ENCODE data around the gene GRID1. TPM values are rescaled to one million over a fixed set of nuclear protein-coding genes. Genes with fewer than 3 reads are reported as not detected.

Gene GRID1
- total RNA-seq, 1 donor from 2014 or later: 0.60 TPM

- Mint-ChIP-seq H3K27me3 (ENCODE audit: low read depth) (peaks cover 23% of the 10 kb centered on the region), H3K4me1 (ENCODE audit: low read depth) (no peaks in the 10 kb centered on the region), H3K9me3 (ENCODE audit: low read depth) (peaks cover 3% of the 10 kb centered on the region), H3K27ac (ENCODE audit: unreplicated experiment) (no peak overlapping the region), H3K36me3 (ENCODE audit: low read depth) (no peaks in the 10 kb centered on the region), H3K4me3 (ENCODE audit: unreplicated experiment) (no peak overlapping the region)
- DNase-seq (ENCODE audit: low spot score): peak; percentile 50
- TF ChIP-seq CTCF (IDR thresholded peaks at IDR 0.05): no peak
Measured at GRCh38 chr10:86262688-86263181, 103.9 kb downstream of the GRID1 start.

GRCh38 chr10:86261941-86262687 is 104.5 kb downstream of the GRID1 start:
- TF ChIP-seq CTCF (IDR thresholded peaks at IDR 0.05): peak; percentile 32
- peaks cover 23% of the 10 kb centered on the region for H3K27me3 Mint-ChIP-seq (ENCODE audit: low read depth)
- H3K9me3 Mint-ChIP-seq (ENCODE audit: low read depth): peaks cover 3% of the 10 kb centered on the region
- no peak overlapping the region for H3K4me3 Mint-ChIP-seq (ENCODE audit: unreplicated experiment)
- no peak overlapping the region for H3K27ac Mint-ChIP-seq (ENCODE audit: unreplicated experiment)
- DNase-seq (ENCODE audit: low spot score): peak; percentile 77
- H3K36me3 Mint-ChIP-seq (ENCODE audit: low read depth): no peaks in the 10 kb centered on the region
- H3K4me1 Mint-ChIP-seq (ENCODE audit: low read depth): no peaks in the 10 kb centered on the region

GRCh38 chr10:86261470-86261869 is 105.1 kb downstream of the GRID1 start:
- no peak overlapping the region for H3K4me3 Mint-ChIP-seq (ENCODE audit: unreplicated experiment)
- peak; percentile 59 for DNase-seq (ENCODE audit: low spot score)
- peaks cover 3% of the 10 kb centered on the region for H3K9me3 Mint-ChIP-seq (ENCODE audit: low read depth)
- H3K36me3 Mint-ChIP-seq (ENCODE audit: low read depth): no peaks in the 10 kb centered on the region
- no peak for TF ChIP-seq CTCF (IDR thresholded peaks at IDR 0.05)
- H3K27me3 Mint-ChIP-seq (ENCODE audit: low read depth): peaks cover 23% of the 10 kb centered on the region
- no peaks in the 10 kb centered on the region for H3K4me1 Mint-ChIP-seq (ENCODE audit: low read depth)
- no peak overlapping the region for H3K27ac Mint-ChIP-seq (ENCODE audit: unreplicated experiment)

GRCh38 chr10:86260564-86260963 is 106.0 kb downstream of the GRID1 start:
- peaks cover 19% of the 10 kb centered on the region for H3K27me3 Mint-ChIP-seq (ENCODE audit: low read depth)
- no peak for TF ChIP-seq CTCF (IDR thresholded peaks at IDR 0.05)
- DNase-seq (ENCODE audit: low spot score): no peak
- no peaks in the 10 kb centered on the region for H3K4me1 Mint-ChIP-seq (ENCODE audit: low read depth)
- H3K9me3 Mint-ChIP-seq (ENCODE audit: low read depth): peaks cover 3% of the 10 kb centered on the region
- no peaks in the 10 kb centered on the region for H3K36me3 Mint-ChIP-seq (ENCODE audit: low read depth)
- no peak overlapping the region for H3K27ac Mint-ChIP-seq (ENCODE audit: unreplicated experiment)
- H3K4me3 Mint-ChIP-seq (ENCODE audit: unreplicated experiment): no peak overlapping the region

- Mint-ChIP-seq H3K4me3 (ENCODE audit: unreplicated experiment) (no peak overlapping the region), H3K27me3 (ENCODE audit: low read depth) (peaks cover 19% of the 10 kb centered on the region), H3K9me3 (ENCODE audit: low read depth) (peaks cover 3% of the 10 kb centered on the region), H3K27ac (ENCODE audit: unreplicated experiment) (no peak overlapping the region), H3K36me3 (ENCODE audit: low read depth) (no peaks in the 10 kb centered on the region), H3K4me1 (ENCODE audit: low read depth) (no peaks in the 10 kb centered on the region)
- DNase-seq (ENCODE audit: low spot score): no peak
- TF ChIP-seq CTCF (IDR thresholded peaks at IDR 0.05): no peak
Measured at GRCh38 chr10:86259901-86260562, 106.6 kb downstream of the GRID1 start.
